Measurements from ENCODE around the gene ZNF256.

The ZNF256 gene

DNA sequence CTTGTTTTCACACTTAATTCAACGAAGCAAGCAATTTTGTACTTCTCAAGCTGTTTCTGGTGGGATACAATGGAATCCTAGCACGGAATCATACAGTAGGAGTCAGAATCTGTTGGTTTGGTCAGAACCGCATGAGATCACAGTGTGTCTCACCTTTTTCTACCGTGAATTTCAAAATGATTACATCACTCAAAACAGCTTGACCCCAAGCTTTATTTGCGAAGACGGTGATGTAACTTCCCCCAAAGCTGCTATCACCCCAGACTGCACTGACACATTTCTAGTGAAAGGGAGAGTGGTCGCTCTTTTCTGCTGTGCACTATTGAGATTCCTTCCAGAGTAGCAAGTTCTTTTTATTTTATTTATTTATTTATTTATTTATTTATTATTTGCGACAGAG lies 17.3 kb upstream of the ZNF256 start (continued):
- TF ChIP-seq ZNF426 (tag by site-specific recombination; IDR thresholded peaks at IDR 0.05) (peak; percentile 9; the same call in 1 of the 2 replicates), ZNF768 (tag by site-specific recombination; IDR thresholded peaks at IDR 0.05) (no peak)

GRCh38 chr19:57961785-57962184 lies 14.3 kb upstream of the ZNF256 start:
- CTCF ChIA-PET, result interaction anchor here (0.6 to 0.7 kb wide), 2 partner anchors 8 to 192 kb away, joined by 4 to 5 read pairs; no protein-coding TSS in a partner anchor
- H3K27ac ChIP-seq (ENCODE audit: extremely low read depth, low read depth, low read length), result no peak overlapping the region
- H3K9me3 ChIP-seq (ENCODE audit: control insufficient read depth, insufficient read depth, low read depth, low read length), result no peaks in the 10 kb centered on the region; the same call in none of the 2 replicates
- POLR2A ChIA-PET, result interaction anchor here (0.7 kb wide), 1 partner anchor 34 kb away, joined by 4 read pairs; no protein-coding TSS in a partner anchor
- no peaks in the 10 kb centered on the region for H3K4me1 ChIP-seq (ENCODE audit: control insufficient read depth, insufficient read depth, low read length)
- H3K4me3 ChIP-seq (ENCODE audit: low read depth, low read length), result no peak overlapping the region
- no peak for TF ChIP-seq ZNF626 (tag by site-specific recombination; IDR thresholded peaks at IDR 0.05)
- TF ChIP-seq ZNF560 (tag by site-specific recombination; IDR thresholded peaks at IDR 0.05; ENCODE audit: borderline replicate concordance), result 0 out of 2 replicates have a peak, but pooled peaks have one; percentile 15
- peak; percentile 98 for TF ChIP-seq PRDM1 (tag by site-specific recombination; IDR thresholded peaks at IDR 0.05)
- TF ChIP-seq ZNF366 (tag by site-specific recombination; conservative IDR thresholded peaks at IDR 0.05), result 0 out of 2 replicates have a peak, but pooled peaks have one; percentile 21
- no peaks in the 10 kb centered on the region; a peak in 1 of 3 replicates for H3K36me3 ChIP-seq (ENCODE audit: control insufficient read depth in 2 of 2, insufficient read depth in 1 of 2, low read length in 2 of 2)

DNA sequence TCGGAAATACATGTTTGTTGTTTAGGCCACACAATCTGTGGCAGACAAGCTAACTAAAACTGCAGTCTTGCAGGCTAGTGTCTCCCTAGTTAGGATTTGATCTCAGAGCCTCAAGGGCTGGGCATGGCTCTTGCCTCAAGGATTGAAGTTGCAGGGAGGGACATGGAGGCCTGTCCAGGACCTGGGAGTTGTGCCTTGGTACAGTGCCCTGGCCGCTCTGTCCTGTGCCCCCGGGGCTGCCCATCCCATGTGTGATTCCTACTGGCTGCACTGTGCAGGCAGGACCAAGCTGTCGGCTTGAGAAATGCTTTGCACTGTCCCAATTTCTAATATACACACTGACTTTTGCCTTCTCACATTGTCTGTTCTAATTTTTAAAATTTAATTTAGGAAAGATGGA lies 7.5 kb upstream of the ZNF256 start:
- no peaks in the 10 kb centered on the region for H3K4me1 ChIP-seq (ENCODE audit: control insufficient read depth, insufficient read depth, low read length)
- H3K27ac ChIP-seq (ENCODE audit: extremely low read depth, low read depth, low read length), result no peak overlapping the region
- no peaks in the 10 kb centered on the region; the same call in 1 of the 2 replicates for H3K9me3 ChIP-seq (ENCODE audit: control insufficient read depth, insufficient read depth, low read depth, low read length)
- ChIA-PET POLR2A (no interaction called here), CTCF (no interaction called here)
- no peak overlapping the region for H3K4me3 ChIP-seq (ENCODE audit: low read depth, low read length)
- no peaks in the 10 kb centered on the region; a peak in 1 of 3 replicates for H3K36me3 ChIP-seq (ENCODE audit: control insufficient read depth in 2 of 2, insufficient read depth in 1 of 2, low read length in 2 of 2)
- TF ChIP-seq ZNF664 (tag by site-specific recombination; IDR thresholded peaks at IDR 0.05) (no peak), ZNF366 (tag by site-specific recombination; conservative IDR thresholded peaks at IDR 0.05) (no peak), ZNF544 (tag by site-specific recombination; IDR thresholded peaks at IDR 0.05) (no peak), SP2 (tag by site-specific recombination; IDR thresholded peaks at IDR 0.05) (no peak), ZFP69B (tag by site-specific recombination; IDR thresholded peaks at IDR 0.05) (no peak), ZBTB44 (tag by site-specific recombination; IDR thresholded peaks at IDR 0.05) (no peak), ZNF223 (tag by site-specific recombination; IDR thresholded peaks at IDR 0.05) (no peak), ZNF157 (tag by site-specific recombination; IDR thresholded peaks at IDR 0.05) (no peak), ZNF341 (tag by site-specific recombination; IDR thresholded peaks at IDR 0.05; ENCODE audit: low read depth) (no peak), ZNF488 (tag by site-specific recombination; IDR thresholded peaks at IDR 0.05) (no peak), ZNF571 (tag by site-specific recombination; IDR thresholded peaks at IDR 0.05) (no peak), ZNF623 (tag by site-specific recombination; IDR thresholded peaks at IDR 0.05) (no peak), ZNF530 (tag by site-specific recombination; IDR thresholded peaks at IDR 0.05; ENCODE audit: low read depth) (no peak), ZNF2 (tag by site-specific recombination; IDR thresholded peaks at IDR 0.05) (no peak), ZNF843 (tag by site-specific recombination; IDR thresholded peaks at IDR 0.05) (no peak), ZNF548 (tag by site-specific recombination; IDR thresholded peaks at IDR 0.05) (no peak), GFI1B (tag by site-specific recombination; IDR thresholded peaks at IDR 0.05) (no peak)
- TF ChIP-seq, protein P1, sequence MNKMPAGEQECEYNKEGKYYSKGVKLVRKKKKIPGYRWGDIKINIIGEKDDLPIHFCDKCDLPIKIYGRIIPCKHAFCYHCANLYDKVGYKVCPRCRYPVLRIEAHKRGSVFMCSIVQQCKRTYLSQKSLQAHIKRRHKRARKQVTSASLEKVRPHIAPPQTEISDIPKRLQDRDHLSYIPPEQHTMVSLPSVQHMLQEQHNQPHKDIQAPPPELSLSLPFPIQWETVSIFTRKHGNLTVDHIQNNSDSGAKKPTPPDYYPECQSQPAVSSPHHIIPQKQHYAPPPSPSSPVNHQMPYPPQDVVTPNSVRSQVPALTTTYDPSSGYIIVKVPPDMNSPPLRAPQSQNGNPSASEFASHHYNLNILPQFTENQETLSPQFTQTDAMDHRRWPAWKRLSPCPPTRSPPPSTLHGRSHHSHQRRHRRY (tag by site-specific recombination; IDR thresholded peaks at IDR 0.05), result no peak
- TF ChIP-seq, protein P2, sequence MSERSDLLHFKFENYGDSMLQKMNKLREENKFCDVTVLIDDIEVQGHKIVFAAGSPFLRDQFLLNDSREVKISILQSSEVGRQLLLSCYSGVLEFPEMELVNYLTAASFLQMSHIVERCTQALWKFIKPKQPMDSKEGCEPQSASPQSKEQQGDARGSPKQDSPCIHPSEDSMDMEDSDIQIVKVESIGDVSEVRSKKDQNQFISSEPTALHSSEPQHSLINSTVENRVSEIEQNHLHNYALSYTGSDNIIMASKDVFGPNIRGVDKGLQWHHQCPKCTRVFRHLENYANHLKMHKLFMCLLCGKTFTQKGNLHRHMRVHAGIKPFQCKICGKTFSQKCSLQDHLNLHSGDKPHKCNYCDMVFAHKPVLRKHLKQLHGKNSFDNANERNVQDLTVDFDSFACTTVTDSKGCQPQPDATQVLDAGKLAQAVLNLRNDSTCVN (tag by site-specific recombination; optimal IDR thresholded peaks at IDR 0.05), result no peak
- TF ChIP-seq, protein P3, sequence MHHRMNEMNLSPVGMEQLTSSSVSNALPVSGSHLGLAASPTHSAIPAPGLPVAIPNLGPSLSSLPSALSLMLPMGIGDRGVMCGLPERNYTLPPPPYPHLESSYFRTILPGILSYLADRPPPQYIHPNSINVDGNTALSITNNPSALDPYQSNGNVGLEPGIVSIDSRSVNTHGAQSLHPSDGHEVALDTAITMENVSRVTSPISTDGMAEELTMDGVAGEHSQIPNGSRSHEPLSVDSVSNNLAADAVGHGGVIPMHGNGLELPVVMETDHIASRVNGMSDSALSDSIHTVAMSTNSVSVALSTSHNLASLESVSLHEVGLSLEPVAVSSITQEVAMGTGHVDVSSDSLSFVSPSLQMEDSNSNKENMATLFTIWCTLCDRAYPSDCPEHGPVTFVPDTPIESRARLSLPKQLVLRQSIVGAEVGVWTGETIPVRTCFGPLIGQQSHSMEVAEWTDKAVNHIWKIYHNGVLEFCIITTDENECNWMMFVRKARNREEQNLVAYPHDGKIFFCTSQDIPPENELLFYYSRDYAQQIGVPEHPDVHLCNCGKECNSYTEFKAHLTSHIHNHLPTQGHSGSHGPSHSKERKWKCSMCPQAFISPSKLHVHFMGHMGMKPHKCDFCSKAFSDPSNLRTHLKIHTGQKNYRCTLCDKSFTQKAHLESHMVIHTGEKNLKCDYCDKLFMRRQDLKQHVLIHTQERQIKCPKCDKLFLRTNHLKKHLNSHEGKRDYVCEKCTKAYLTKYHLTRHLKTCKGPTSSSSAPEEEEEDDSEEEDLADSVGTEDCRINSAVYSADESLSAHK (tag by site-specific recombination; IDR thresholded peaks at IDR 0.05), result no peak

All from HEK293 (cell line).